ENCODE results near the gene PSPN. TPM values are rescaled to one million over a fixed set of nuclear protein-coding genes. Genes with fewer than 3 reads are reported as not detected.
"Not testable (repeated sequence)": the region's sequence is repeated elsewhere in the genome, so short reads cannot be mapped to it uniquely, and the experiment has no call there.

Gene PSPN
- total and polyA plus RNA-seq, 9 of the 15 experiments (the other 6 are each of a cell fraction or from before 2014, with no cell fraction given) = 0.21 to 1.1 (median 0.58) TPM

DNA sequence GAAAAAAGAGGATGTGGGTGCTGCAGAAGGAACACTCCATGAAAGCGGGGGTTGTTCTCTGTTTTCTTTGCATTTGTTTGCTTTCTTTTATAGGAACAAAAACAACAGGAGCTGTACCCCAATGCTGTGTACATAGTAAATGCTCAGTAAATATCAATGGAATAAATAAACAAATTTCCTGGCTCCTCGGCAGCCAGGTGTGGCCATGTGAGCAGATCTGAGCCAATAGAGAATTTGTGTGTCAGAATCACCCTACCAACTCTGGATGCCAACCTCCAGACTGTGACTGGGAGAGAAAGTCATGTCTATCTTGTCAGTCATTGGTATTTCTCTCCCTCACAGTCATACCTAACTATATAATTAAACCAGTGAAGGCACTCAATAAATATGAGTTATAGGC is 25.0 kb downstream of the PSPN start (continued):
- TF ChIP-seq, protein P1, sequence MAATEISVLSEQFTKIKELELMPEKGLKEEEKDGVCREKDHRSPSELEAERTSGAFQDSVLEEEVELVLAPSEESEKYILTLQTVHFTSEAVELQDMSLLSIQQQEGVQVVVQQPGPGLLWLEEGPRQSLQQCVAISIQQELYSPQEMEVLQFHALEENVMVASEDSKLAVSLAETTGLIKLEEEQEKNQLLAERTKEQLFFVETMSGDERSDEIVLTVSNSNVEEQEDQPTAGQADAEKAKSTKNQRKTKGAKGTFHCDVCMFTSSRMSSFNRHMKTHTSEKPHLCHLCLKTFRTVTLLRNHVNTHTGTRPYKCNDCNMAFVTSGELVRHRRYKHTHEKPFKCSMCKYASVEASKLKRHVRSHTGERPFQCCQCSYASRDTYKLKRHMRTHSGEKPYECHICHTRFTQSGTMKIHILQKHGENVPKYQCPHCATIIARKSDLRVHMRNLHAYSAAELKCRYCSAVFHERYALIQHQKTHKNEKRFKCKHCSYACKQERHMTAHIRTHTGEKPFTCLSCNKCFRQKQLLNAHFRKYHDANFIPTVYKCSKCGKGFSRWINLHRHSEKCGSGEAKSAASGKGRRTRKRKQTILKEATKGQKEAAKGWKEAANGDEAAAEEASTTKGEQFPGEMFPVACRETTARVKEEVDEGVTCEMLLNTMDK (IDR thresholded peaks at IDR 0.05; ENCODE audit: borderline replicate concordance, insufficient read depth, low read depth, low read length, poor library complexity, severe bottlenecking) = no peak
- no peak for TF ChIP-seq RB1 (IDR thresholded peaks at IDR 0.05; ENCODE audit: low read depth)
- TF ChIP-seq E2F3 (CRISPR knock-in tag; IDR thresholded peaks at IDR 0.05) = no peak
- TF ChIP-seq TSC22D4 (tag; IDR thresholded peaks at IDR 0.05) = no peak

DNA sequence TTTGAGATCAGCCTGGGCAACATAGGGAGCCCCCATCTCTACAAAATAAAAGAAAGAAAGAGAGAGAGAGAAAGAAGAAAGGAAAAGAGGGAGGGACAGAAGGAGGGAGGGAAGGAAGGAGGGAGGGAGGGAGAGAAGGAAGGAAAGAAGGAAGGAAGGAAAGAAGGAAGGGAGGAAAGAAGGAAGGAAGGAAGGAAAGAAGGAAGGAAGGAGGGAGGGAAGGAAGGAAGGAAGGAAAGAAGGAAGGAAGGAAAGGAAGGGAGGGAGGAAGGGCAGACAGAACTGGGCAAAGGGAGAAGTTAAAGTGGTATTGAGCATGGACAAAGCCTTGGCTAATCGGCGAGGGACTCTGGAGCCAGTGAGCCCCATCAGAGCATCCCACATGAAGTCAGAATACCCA is 26.5 kb downstream of the PSPN start:
- H3K79me2 ChIP-seq (ENCODE audit: control insufficient read depth, insufficient read depth, low read length); FAIRE-seq; H3K36me3 ChIP-seq (ENCODE audit: control insufficient read depth, insufficient read depth, low read length); H3K9me3 ChIP-seq (replicated peaks; ENCODE audit: control insufficient read depth, insufficient read depth, low read depth, low read length); CTCF ChIA-PET (ENCODE audit: low intra/inter-chr PET ratio); H3K9me1 ChIP-seq (ENCODE audit: control insufficient read depth, insufficient read depth, low read length); in situ Hi-C loops (cut with MboI); H3K4me2 ChIP-seq (ENCODE audit: insufficient read depth, low read length); H2AFZ ChIP-seq (ENCODE audit: low read depth, low read length); BruUV-seq (replicated peaks); H3K4me1 ChIP-seq (replicated peaks in 1 of 2; ENCODE audit: control insufficient read depth in 2 of 2, insufficient read depth in 2 of 2, low read length in 2 of 2); H3K4me3 ChIP-seq; DNase-seq (ENCODE audit: extremely low read depth in 1 of 4, low spot score in 3 of 4); ATAC-seq; H3K9ac ChIP-seq (ENCODE audit: insufficient read depth in 1 of 2, low read depth in 2 of 2, low read length in 2 of 2); H3K27ac ChIP-seq (ENCODE audit: extremely low read depth, low read depth, low read length); intact Hi-C loops (cut with micrococcal nuclease); H4K20me1 ChIP-seq (replicated peaks; ENCODE audit: control insufficient read depth, insufficient read depth, low read length): not testable (repeated sequence)
- TF ChIP-seq, protein P2, sequence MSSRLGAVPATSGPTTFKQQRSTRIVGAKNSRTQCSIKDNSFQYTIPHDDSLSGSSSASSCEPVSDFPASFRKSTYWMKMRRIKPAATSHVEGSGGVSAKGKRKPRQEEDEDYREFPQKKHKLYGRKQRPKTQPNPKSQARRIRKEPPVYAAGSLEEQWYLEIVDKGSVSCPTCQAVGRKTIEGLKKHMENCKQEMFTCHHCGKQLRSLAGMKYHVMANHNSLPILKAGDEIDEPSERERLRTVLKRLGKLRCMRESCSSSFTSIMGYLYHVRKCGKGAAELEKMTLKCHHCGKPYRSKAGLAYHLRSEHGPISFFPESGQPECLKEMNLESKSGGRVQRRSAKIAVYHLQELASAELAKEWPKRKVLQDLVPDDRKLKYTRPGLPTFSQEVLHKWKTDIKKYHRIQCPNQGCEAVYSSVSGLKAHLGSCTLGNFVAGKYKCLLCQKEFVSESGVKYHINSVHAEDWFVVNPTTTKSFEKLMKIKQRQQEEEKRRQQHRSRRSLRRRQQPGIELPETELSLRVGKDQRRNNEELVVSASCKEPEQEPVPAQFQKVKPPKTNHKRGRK (tag; IDR thresholded peaks at IDR 0.05) = peak; percentile 79
- TF ChIP-seq, protein P3, sequence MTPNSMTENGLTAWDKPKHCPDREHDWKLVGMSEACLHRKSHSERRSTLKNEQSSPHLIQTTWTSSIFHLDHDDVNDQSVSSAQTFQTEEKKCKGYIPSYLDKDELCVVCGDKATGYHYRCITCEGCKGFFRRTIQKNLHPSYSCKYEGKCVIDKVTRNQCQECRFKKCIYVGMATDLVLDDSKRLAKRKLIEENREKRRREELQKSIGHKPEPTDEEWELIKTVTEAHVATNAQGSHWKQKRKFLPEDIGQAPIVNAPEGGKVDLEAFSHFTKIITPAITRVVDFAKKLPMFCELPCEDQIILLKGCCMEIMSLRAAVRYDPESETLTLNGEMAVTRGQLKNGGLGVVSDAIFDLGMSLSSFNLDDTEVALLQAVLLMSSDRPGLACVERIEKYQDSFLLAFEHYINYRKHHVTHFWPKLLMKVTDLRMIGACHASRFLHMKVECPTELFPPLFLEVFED (CRISPR knock-in tag; conservative IDR thresholded peaks at IDR 0.05) = peak; percentile 70; the same call in 1 of the 2 replicates
- WGBS (ENCODE audit: insufficient coverage, low coverage, missing lambda C conversion rate) = 0% methylated on average over 2 of the region's 2 CpGs
- H3K27me3 ChIP-seq (ENCODE audit: control insufficient read depth in 2 of 2, insufficient read depth in 2 of 2, low read length in 2 of 2) = peaks cover 10 to 15% of the 10 kb centered on the region in 2 experiments
- POLR2A ChIA-PET = interaction anchor here (0.8 kb wide), 1 partner anchor 20 kb away, joined by 5 read pairs; no protein-coding TSS in a partner anchor
